ENCODE data around the gene DDA1. TPM values are rescaled to one million over a fixed set of nuclear protein-coding genes. Genes with fewer than 3 reads are reported as not detected.

DDA1 gene
- total RNA-seq, 1 experiment from 2014 or later = 87.9 TPM

DNA sequence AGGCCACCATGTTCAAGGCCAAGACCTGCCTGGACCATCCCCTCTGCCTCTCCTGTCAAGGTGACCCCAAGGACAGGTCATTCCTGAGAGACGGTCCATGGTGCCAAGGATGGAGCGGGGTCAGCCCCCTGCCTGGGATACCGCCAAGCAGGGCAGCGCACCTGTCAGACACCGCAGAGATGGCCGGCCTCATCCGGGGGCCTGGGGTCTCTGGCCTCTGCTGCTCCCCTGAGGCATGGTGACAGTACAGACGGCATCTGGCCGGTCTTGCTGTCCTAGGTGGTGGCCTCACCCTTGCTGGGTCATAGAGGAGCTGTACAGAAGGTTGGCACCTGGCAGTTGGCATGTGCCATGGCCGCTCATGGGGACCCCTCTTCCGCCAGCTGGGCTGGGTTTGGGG lies 11.1 kb downstream of the DDA1 start:
- Histone ChIP-seq H2AFZ (ENCODE audit: low read length) (no peak overlapping the region), H3K9me2 (replicated peaks; ENCODE audit: low read length) (no peaks in the 10 kb centered on the region), H3K4me1 (ENCODE audit: insufficient read depth, low read length) (peaks cover 22% of the 10 kb centered on the region), H3K9ac (ENCODE audit: low read length) (no peak overlapping the region), H3K9me3 (ENCODE audit: low read length) (no peaks in the 10 kb centered on the region), H3K4me2 (ENCODE audit: low read length) (no peak overlapping the region), H3K4me3 (ENCODE audit: low read length) (no peak overlapping the region), H3K27ac (ENCODE audit: low read length) (no peak overlapping the region), H3F3A (ENCODE audit: low read length, unreplicated experiment) (no peaks in the 10 kb centered on the region), H3K27me3 (ENCODE audit: low read length) (no peaks in the 10 kb centered on the region), H3K36me3 (ENCODE audit: low read depth, low read length) (peaks cover 20% of the 10 kb centered on the region), H3K79me2 (ENCODE audit: low read length) (peaks cover 9% of the 10 kb centered on the region; the same call in 1 of the 2 replicates), H4K20me1 (ENCODE audit: low read length) (no peaks in the 10 kb centered on the region)
- no peak for TF ChIP-seq CTCF (conservative IDR thresholded peaks at IDR 0.05; ENCODE audit: low read depth, low read length)
- no peak for TF ChIP-seq EZH2 (IDR thresholded peaks at IDR 0.05; ENCODE audit: low read length, unreplicated experiment)
- no peak for TF ChIP-seq EZH2phosphoT487 (IDR thresholded peaks at IDR 0.05; ENCODE audit: borderline replicate concordance, low read length)
- no peak for DNase-seq
- ChIA-PET CTCF (no interaction called here), POLR2A (ENCODE audit: unreplicated experiment) (no interaction called here)
- BruUV-seq (replicated peaks) = no TSS peak
- intact Hi-C loops (cut with micrococcal nuclease) = no loop called here
- ATAC-seq = no peak

DNA sequence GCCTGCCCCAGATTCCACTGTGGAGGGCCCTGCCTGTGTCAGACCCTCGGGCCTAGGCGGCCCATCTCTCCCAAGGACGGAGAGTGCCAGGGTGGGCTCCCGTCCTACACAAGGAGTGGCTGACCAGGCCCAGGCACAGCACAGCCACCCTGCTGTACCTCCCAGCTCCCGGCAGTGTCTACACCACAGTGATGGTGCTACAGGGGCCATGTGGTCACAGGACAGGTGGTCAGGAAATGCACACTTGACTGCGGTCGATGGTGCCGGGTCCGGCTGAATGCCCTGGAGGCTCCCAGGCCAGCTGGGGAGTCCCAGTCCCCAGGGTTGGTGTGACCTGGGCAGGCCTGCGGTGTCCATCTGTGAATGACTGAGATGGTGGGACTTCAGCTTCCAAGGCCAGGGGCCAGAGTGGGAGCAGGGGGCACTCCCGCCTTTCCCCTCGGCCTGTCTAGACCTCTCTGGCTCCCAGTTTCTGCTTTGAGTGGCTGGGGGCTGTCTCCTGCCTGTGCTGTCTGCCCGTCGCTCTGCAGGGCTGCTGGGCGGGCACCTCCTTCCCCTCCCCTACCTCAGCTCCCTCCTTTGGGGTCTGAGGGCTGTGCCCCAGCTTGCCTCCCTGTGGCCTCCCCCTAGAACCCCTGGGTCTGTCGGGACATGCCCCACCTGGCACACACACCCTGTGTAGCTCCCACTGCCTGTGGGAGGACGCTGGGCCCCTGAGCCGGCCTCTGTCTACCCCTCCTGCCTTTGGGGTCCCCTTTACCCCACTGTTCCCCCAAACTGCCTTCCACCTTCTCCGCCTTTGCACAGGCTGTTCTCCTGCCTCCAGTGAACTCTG lies 12.5 kb downstream of the DDA1 start:
- Histone ChIP-seq H3K4me1 (ENCODE audit: insufficient read depth, low read length) (peaks cover 10% of the 10 kb centered on the region), H3K27ac (ENCODE audit: low read length) (no peak overlapping the region), H3K27me3 (ENCODE audit: low read length) (no peaks in the 10 kb centered on the region), H3K9me2 (replicated peaks; ENCODE audit: low read length) (no peaks in the 10 kb centered on the region), H4K20me1 (ENCODE audit: low read length) (no peaks in the 10 kb centered on the region), H3K79me2 (ENCODE audit: low read length) (peaks cover 9% of the 10 kb centered on the region; the same call in 1 of the 2 replicates), H2AFZ (ENCODE audit: low read length) (no peak overlapping the region), H3K36me3 (ENCODE audit: low read depth, low read length) (peaks cover 18% of the 10 kb centered on the region), H3K9me3 (ENCODE audit: low read length) (no peaks in the 10 kb centered on the region), H3K9ac (ENCODE audit: low read length) (no peak overlapping the region), H3F3A (ENCODE audit: low read length, unreplicated experiment) (no peaks in the 10 kb centered on the region), H3K4me2 (ENCODE audit: low read length) (no peak overlapping the region), H3K4me3 (ENCODE audit: low read length) (no peak overlapping the region)
- no TSS peak for BruUV-seq (replicated peaks)
- no peak for ATAC-seq
- DNase-seq = no peak
- TF ChIP-seq EZH2 (IDR thresholded peaks at IDR 0.05; ENCODE audit: low read length, unreplicated experiment) (no peak), CTCF (conservative IDR thresholded peaks at IDR 0.05; ENCODE audit: low read depth, low read length) (no peak), EZH2phosphoT487 (IDR thresholded peaks at IDR 0.05; ENCODE audit: borderline replicate concordance, low read length) (no peak)
- ChIA-PET POLR2A (ENCODE audit: unreplicated experiment) (no interaction called here), CTCF (no interaction called here)
- intact Hi-C loops (cut with micrococcal nuclease) = no loop called here

DNA sequence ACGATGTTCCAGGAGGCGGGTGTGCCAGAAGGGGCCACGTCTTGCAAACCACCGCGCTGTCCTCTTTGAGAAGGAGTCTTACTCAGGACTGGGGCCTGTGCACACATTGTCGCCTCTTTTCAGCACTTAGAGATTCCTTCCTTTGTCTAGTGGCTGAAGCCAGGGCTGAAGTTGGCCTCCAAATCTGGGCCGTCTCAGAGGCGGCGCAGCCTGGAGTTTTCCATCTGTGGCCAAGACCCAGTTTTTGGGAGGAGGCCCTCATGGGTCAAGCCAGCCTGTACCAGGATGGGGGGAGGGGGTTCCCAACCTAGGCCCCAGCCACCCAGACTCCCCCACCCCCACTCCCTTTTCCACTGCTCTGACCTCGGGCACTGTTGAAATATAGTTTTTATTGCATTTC lies 13.5 kb downstream of the DDA1 start:
- Histone ChIP-seq H4K20me1 (ENCODE audit: low read length) (no peaks in the 10 kb centered on the region), H3F3A (ENCODE audit: low read length, unreplicated experiment) (no peaks in the 10 kb centered on the region), H3K27me3 (ENCODE audit: low read length) (no peaks in the 10 kb centered on the region), H3K9ac (ENCODE audit: low read length) (no peak overlapping the region), H3K27ac (ENCODE audit: low read length) (no peak overlapping the region), H3K36me3 (ENCODE audit: low read depth, low read length) (peaks cover 18% of the 10 kb centered on the region), H3K9me2 (replicated peaks; ENCODE audit: low read length) (no peaks in the 10 kb centered on the region), H3K4me3 (ENCODE audit: low read length) (no peak overlapping the region), H3K9me3 (ENCODE audit: low read length) (no peaks in the 10 kb centered on the region), H3K4me1 (ENCODE audit: insufficient read depth, low read length) (peaks cover 1% of the 10 kb centered on the region), H3K79me2 (ENCODE audit: low read length) (peaks cover 7% of the 10 kb centered on the region; the same call in 1 of the 2 replicates), H3K4me2 (ENCODE audit: low read length) (no peak overlapping the region), H2AFZ (ENCODE audit: low read length) (no peak overlapping the region)
- no TSS peak for BruUV-seq (replicated peaks)
- no peak for DNase-seq
- intact Hi-C loops (cut with micrococcal nuclease) = no loop called here
- POLR2A ChIA-PET (ENCODE audit: unreplicated experiment) = no interaction called here
- TF ChIP-seq EZH2 (IDR thresholded peaks at IDR 0.05; ENCODE audit: low read length, unreplicated experiment) (no peak), CTCF (conservative IDR thresholded peaks at IDR 0.05; ENCODE audit: low read depth, low read length) (no peak), EZH2phosphoT487 (IDR thresholded peaks at IDR 0.05; ENCODE audit: borderline replicate concordance, low read length) (no peak)
- peak; percentile 16 for ATAC-seq
- CTCF ChIA-PET = no interaction called here
